ENCODE measurements around the gene SLC2A13.

- TF ChIP-seq YY1 (IDR thresholded peaks at IDR 0.05) (no peak), CTCF (IDR thresholded peaks at IDR 0.05; ENCODE audit: low read depth, low read length, missing input control) (no peak), FOXA1 (IDR thresholded peaks at IDR 0.05) (no peak), GABPA (IDR thresholded peaks at IDR 0.05 in 1 of 2, conservative IDR thresholded peaks at IDR 0.05 in 1 of 2) (no peak), HNF4A (conservative IDR thresholded peaks at IDR 0.05) (no peak), TAF1 (conservative IDR thresholded peaks at IDR 0.05) (no peak), RAD21 (IDR thresholded peaks at IDR 0.05) (no peak), MAX (IDR thresholded peaks at IDR 0.05) (no peak), RXRA (IDR thresholded peaks at IDR 0.05) (no peak), ATF3 (IDR thresholded peaks at IDR 0.05) (no peak), EGR1 (IDR thresholded peaks at IDR 0.05; ENCODE audit: low read depth in 2 of 2) (no peak), ZBTB33 (IDR thresholded peaks at IDR 0.05) (no peak), SP1 (IDR thresholded peaks at IDR 0.05) (no peak)
Measured at GRCh38 chr12:39919790-39920189, 186.1 kb downstream of the SLC2A13 start.
